Brain microvascular endothelial cell (primary cell): ENCODE measurements around the gene SPECC1.

Experiments used
- DNase-seq: peaks from one replicate; pipeline ENCODE4 v3.0.0-alpha.2; 2020
- H3K27ac ChIP-seq: fragments of 250-450 bp; sonication (Bioruptor Pico); 2 replicates; pipeline ENCODE4 v1.5.1; 2020; ENCODE audit warnings: mild to moderate bottlenecking, moderate library complexity
- H3K27me3 ChIP-seq: fragments of 250-450 bp; sonication (Bioruptor Pico); replicated peaks from 2 replicates; pipeline ENCODE4 v1.5.1; 2020; ENCODE audit warnings: mild to moderate bottlenecking
- H3K36me3 ChIP-seq: fragments of 250-450 bp; sonication (Bioruptor Pico); replicated peaks from 2 replicates; pipeline ENCODE4 v1.5.1; 2020; ENCODE audit warnings: mild to moderate bottlenecking
- H3K4me3 ChIP-seq: 2 replicates; pipeline ENCODE4 v1.5.1; 2011; ENCODE audit warnings: low read depth, mild to moderate bottlenecking, control low read depth, low read length, moderate library complexity
- in situ Hi-C: cut with HindIII; loops from 2 replicates; pipeline ENCODE4 v1.10.0; 2017; ENCODE audit warnings: low sequenced_read_pairs, low pct_ligation_motif_present
- TF ChIP-seq, protein P1 (sequence below): IDR thresholded peaks from 2 replicates; pipeline ENCODE4 v1.5.1; 2011; ENCODE audit warnings: low read depth, mild to moderate bottlenecking, moderate library complexity, low read length, control low read depth, inconsistent platforms; ENCODE audit errors: missing control alignments

The SPECC1 gene

GRCh38 chr17:20254541-20254940 lies 245.4 kb downstream of the SPECC1 start:
- no peak for DNase-seq
- in situ Hi-C loops: no loop called here
- no peaks in the 10 kb centered on the region for H3K27me3 ChIP-seq
- TF ChIP-seq, protein P1, sequence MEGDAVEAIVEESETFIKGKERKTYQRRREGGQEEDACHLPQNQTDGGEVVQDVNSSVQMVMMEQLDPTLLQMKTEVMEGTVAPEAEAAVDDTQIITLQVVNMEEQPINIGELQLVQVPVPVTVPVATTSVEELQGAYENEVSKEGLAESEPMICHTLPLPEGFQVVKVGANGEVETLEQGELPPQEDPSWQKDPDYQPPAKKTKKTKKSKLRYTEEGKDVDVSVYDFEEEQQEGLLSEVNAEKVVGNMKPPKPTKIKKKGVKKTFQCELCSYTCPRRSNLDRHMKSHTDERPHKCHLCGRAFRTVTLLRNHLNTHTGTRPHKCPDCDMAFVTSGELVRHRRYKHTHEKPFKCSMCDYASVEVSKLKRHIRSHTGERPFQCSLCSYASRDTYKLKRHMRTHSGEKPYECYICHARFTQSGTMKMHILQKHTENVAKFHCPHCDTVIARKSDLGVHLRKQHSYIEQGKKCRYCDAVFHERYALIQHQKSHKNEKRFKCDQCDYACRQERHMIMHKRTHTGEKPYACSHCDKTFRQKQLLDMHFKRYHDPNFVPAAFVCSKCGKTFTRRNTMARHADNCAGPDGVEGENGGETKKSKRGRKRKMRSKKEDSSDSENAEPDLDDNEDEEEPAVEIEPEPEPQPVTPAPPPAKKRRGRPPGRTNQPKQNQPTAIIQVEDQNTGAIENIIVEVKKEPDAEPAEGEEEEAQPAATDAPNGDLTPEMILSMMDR: no peak
- no peak overlapping the region for H3K27ac ChIP-seq
- H3K36me3 ChIP-seq: no peaks in the 10 kb centered on the region
- no peak overlapping the region for H3K4me3 ChIP-seq

DNA sequence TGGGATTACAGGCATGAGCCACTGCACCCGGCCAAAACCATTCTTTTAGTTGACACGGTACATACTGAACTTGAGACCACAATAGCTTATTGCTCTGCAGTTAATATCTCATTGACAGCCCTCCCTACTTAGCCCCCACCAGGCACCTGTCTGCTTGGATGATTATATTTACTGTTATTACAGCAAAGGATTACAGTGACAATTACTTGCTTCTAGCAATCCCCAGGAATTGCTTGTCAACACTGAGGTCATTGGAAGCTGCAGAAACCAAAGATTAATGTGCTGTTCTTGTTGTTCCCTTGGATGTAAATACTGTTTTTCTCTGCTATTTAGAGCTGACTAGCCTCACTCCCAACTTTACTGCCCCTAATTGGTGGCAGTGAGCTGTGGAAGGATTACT lies 247.0 kb downstream of the SPECC1 start:
- Histone ChIP-seq H3K36me3 (no peaks in the 10 kb centered on the region), H3K27ac (no peak overlapping the region), H3K4me3 (no peak overlapping the region), H3K27me3 (no peaks in the 10 kb centered on the region)
- TF ChIP-seq, protein P1: no peak
- in situ Hi-C loops: no loop called here
- DNase-seq: no peak

DNA sequence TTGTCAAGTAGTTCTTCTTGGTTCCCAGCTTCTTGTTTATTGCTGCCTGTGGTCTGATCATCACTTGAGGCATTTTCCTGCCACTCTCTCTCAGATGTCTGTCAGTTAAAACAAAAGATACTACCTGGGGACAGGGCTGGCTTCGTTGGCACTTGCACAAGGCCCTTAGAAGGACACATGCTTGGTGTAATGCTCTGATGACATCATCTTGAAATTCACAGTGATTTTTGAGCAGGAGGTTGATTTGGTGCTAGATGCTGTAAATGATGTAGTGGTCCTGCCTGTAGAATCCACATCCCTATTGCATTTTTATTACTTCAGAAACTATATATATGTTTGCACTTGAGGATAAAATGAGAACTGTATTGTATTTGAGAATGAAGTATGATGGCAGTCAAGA lies 247.8 kb downstream of the SPECC1 start:
- no peak overlapping the region for H3K4me3 ChIP-seq
- no peak overlapping the region for H3K27ac ChIP-seq
- in situ Hi-C loops: no loop called here
- no peaks in the 10 kb centered on the region for H3K36me3 ChIP-seq
- no peak for DNase-seq
- TF ChIP-seq, protein P1: no peak
- no peaks in the 10 kb centered on the region for H3K27me3 ChIP-seq

GRCh38 chr17:20257798-20258197 lies 248.6 kb downstream of the SPECC1 start:
- Histone ChIP-seq H3K27me3 (no peaks in the 10 kb centered on the region), H3K27ac (no peak overlapping the region), H3K4me3 (no peak overlapping the region), H3K36me3 (no peaks in the 10 kb centered on the region)
- in situ Hi-C loops: no loop called here
- DNase-seq: no peak
- TF ChIP-seq, protein P1: no peak

- TF ChIP-seq, protein P1: no peak
- in situ Hi-C loops: no loop called here
- Histone ChIP-seq H3K27me3 (no peaks in the 10 kb centered on the region), H3K36me3 (no peaks in the 10 kb centered on the region), H3K4me3 (no peak overlapping the region), H3K27ac (no peak overlapping the region)
- no peak for DNase-seq
Measured at GRCh38 chr17:20259668-20260067, 250.5 kb downstream of the SPECC1 start.

GRCh38 chr17:20260268-20260667 lies 251.1 kb downstream of the SPECC1 start:
- in situ Hi-C loops: no loop called here
- H3K27ac ChIP-seq: no peak overlapping the region

More at GRCh38 chr17:20260268-20260667, 251.1 kb downstream of the SPECC1 start:
- no peak overlapping the region for H3K4me3 ChIP-seq
- no peaks in the 10 kb centered on the region for H3K36me3 ChIP-seq
- TF ChIP-seq, protein P1: no peak
- no peaks in the 10 kb centered on the region for H3K27me3 ChIP-seq
- no peak for DNase-seq
